Activated naive CD4-positive, alpha-beta T cell treated with anti-CD3 and anti-CD28 coated beads for 36 hours (primary cell): ENCODE data around the gene ABCC11. TPM values are rescaled to one million over a fixed set of nuclear protein-coding genes. Genes with fewer than 3 reads are reported as not detected.

Experiments used
- CTCF ChIA-PET: fragments of 350-600 bp; sonication (Branson Sonifier 250); formaldehyde crosslinking; loops from one replicate; lab custom pipeline; 2021; ENCODE audit warnings: antibody characterized with exemption; lab: Charles Lee
- DNase-seq: peaks from one replicate; pipeline ENCODE4 v3.0.0-alpha.2; 2020
- H3K27ac Mint-ChIP-seq: one replicate; pipeline ENCODE4 v1.8.0; 2021; ENCODE audit warnings: mild to moderate bottlenecking, mixed read lengths
- H3K27me3 Mint-ChIP-seq: one replicate; pipeline ENCODE4 v1.8.0; 2021; ENCODE audit warnings: low read depth, mixed read lengths
- H3K36me3 Mint-ChIP-seq: one replicate; pipeline ENCODE4 v1.8.0; 2021; ENCODE audit warnings: low read depth, mixed read lengths
- H3K4me1 Mint-ChIP-seq: one replicate; pipeline ENCODE4 v1.8.0; 2021; ENCODE audit warnings: low read depth, mixed read lengths
- H3K4me3 Mint-ChIP-seq: one replicate; pipeline ENCODE4 v1.8.0; 2021; ENCODE audit warnings: mild to moderate bottlenecking, moderate library complexity, mixed read lengths
- H3K9me3 Mint-ChIP-seq: one replicate; pipeline ENCODE4 v1.8.0; 2021; ENCODE audit warnings: mixed read lengths
- intact Hi-C: fragments of 100-400 bp; cut with micrococcal nuclease; formaldehyde crosslinking; loops from one replicate; pipeline ENCODE4 v1.15.1; 2023
- total RNA-seq, 2 experiments: library from RNA; stranded (reverse); gene quantifications; one replicate each; pipeline ENCODE4 v1.2.3, GENCODE V29; 2021

The ABCC11 gene
- total RNA-seq, 2 experiments from 2014 or later = 0.15 to 0.24 TPM

GRCh38 chr16:48218473-48218872, 28.9 kb downstream of the ABCC11 start:
- no peaks in the 10 kb centered on the region for H3K36me3 Mint-ChIP-seq
- CTCF ChIA-PET = interaction anchor here (0.6 kb wide), 1 partner anchor 226 kb away, joined by 3 read pairs; no protein-coding TSS in a partner anchor
- no peak for DNase-seq
- peaks cover 3% of the 10 kb centered on the region for H3K9me3 Mint-ChIP-seq
- no peak overlapping the region for H3K27ac Mint-ChIP-seq
- no peak overlapping the region for H3K4me3 Mint-ChIP-seq
- intact Hi-C loops = no loop called here
- H3K27me3 Mint-ChIP-seq = no peaks in the 10 kb centered on the region
- H3K4me1 Mint-ChIP-seq = no peaks in the 10 kb centered on the region

GRCh38 chr16:48217708-48218107, 29.6 kb downstream of the ABCC11 start:
- DNase-seq = no peak
- H3K9me3 Mint-ChIP-seq = peaks cover 3% of the 10 kb centered on the region
- CTCF ChIA-PET = interaction anchor here (0.6 kb wide), 1 partner anchor 227 kb away, joined by 3 read pairs; no protein-coding TSS in a partner anchor
- H3K27ac Mint-ChIP-seq = no peak overlapping the region
- H3K27me3 Mint-ChIP-seq = no peaks in the 10 kb centered on the region
- no peaks in the 10 kb centered on the region for H3K4me1 Mint-ChIP-seq
- intact Hi-C loops = no loop called here
- H3K36me3 Mint-ChIP-seq = no peaks in the 10 kb centered on the region
- H3K4me3 Mint-ChIP-seq = no peak overlapping the region

- CTCF ChIA-PET = no interaction called here
- Mint-ChIP-seq H3K27me3 (no peaks in the 10 kb centered on the region), H3K9me3 (peaks cover 3% of the 10 kb centered on the region), H3K27ac (no peak overlapping the region), H3K36me3 (no peaks in the 10 kb centered on the region), H3K4me3 (no peak overlapping the region), H3K4me1 (no peaks in the 10 kb centered on the region)
- intact Hi-C loops = no loop called here
- no peak for DNase-seq
Observed at GRCh38 chr16:48215738-48216137, 31.6 kb downstream of the ABCC11 start.

- DNase-seq = no peak
- no peak overlapping the region for H3K27ac Mint-ChIP-seq
- H3K27me3 Mint-ChIP-seq = peaks cover 2% of the 10 kb centered on the region
- CTCF ChIA-PET = no interaction called here
- H3K4me3 Mint-ChIP-seq = no peak overlapping the region
- H3K9me3 Mint-ChIP-seq = no peaks in the 10 kb centered on the region
- H3K4me1 Mint-ChIP-seq = no peaks in the 10 kb centered on the region
- no peaks in the 10 kb centered on the region for H3K36me3 Mint-ChIP-seq
- intact Hi-C loops = no loop called here
Observed at GRCh38 chr16:48212033-48212432, 35.3 kb downstream of the ABCC11 start.

GRCh38 chr16:48210747-48211146, 36.6 kb downstream of the ABCC11 start:
- Mint-ChIP-seq H3K9me3 (no peaks in the 10 kb centered on the region), H3K27me3 (peaks cover 6% of the 10 kb centered on the region), H3K4me3 (no peak overlapping the region), H3K4me1 (no peaks in the 10 kb centered on the region), H3K36me3 (no peaks in the 10 kb centered on the region), H3K27ac (no peak overlapping the region)
- DNase-seq = no peak
- intact Hi-C loops = no loop called here
- CTCF ChIA-PET = no interaction called here

- H3K27ac Mint-ChIP-seq = no peak overlapping the region
- H3K27me3 Mint-ChIP-seq = peaks cover 6% of the 10 kb centered on the region
- no peaks in the 10 kb centered on the region for H3K9me3 Mint-ChIP-seq
- intact Hi-C loops = no loop called here
- H3K4me3 Mint-ChIP-seq = no peak overlapping the region
- CTCF ChIA-PET = interaction anchor here (1.1 kb wide), 1 partner anchor 66 kb away, joined by 3 read pairs; no protein-coding TSS in a partner anchor
- H3K36me3 Mint-ChIP-seq = no peaks in the 10 kb centered on the region
- no peaks in the 10 kb centered on the region for H3K4me1 Mint-ChIP-seq
- DNase-seq = no peak
Observed at GRCh38 chr16:48206594-48207242, 40.6 kb downstream of the ABCC11 start.

GRCh38 chr16:48204825-48205151, 42.6 kb downstream of the ABCC11 start:
- peaks cover 6% of the 10 kb centered on the region for H3K27me3 Mint-ChIP-seq
- no peaks in the 10 kb centered on the region for H3K4me1 Mint-ChIP-seq
- no peak overlapping the region for H3K27ac Mint-ChIP-seq
- no peak for DNase-seq
- H3K9me3 Mint-ChIP-seq = no peaks in the 10 kb centered on the region
- CTCF ChIA-PET = no interaction called here
- no peaks in the 10 kb centered on the region for H3K36me3 Mint-ChIP-seq
- intact Hi-C loops = no loop called here
- no peak overlapping the region for H3K4me3 Mint-ChIP-seq

GRCh38 chr16:48203974-48204824, 43.1 kb downstream of the ABCC11 start:
- CTCF ChIA-PET = no interaction called here
- Mint-ChIP-seq H3K36me3 (no peaks in the 10 kb centered on the region), H3K4me3 (no peak overlapping the region), H3K27ac (no peak overlapping the region), H3K9me3 (no peaks in the 10 kb centered on the region), H3K27me3 (peaks cover 6% of the 10 kb centered on the region), H3K4me1 (no peaks in the 10 kb centered on the region)
- no peak for DNase-seq
- intact Hi-C loops = no loop called here

- H3K27me3 Mint-ChIP-seq = peaks cover 4% of the 10 kb centered on the region
- H3K9me3 Mint-ChIP-seq = no peaks in the 10 kb centered on the region
- no peak overlapping the region for H3K27ac Mint-ChIP-seq
- no peaks in the 10 kb centered on the region for H3K36me3 Mint-ChIP-seq
- CTCF ChIA-PET = no interaction called here
- DNase-seq = no peak
- intact Hi-C loops = no loop called here
- H3K4me3 Mint-ChIP-seq = no peak overlapping the region
- no peaks in the 10 kb centered on the region for H3K4me1 Mint-ChIP-seq
Observed at GRCh38 chr16:48201515-48202201, 45.7 kb downstream of the ABCC11 start.

- Mint-ChIP-seq H3K4me1 (no peaks in the 10 kb centered on the region), H3K27ac (no peak overlapping the region), H3K4me3 (no peak overlapping the region), H3K9me3 (no peaks in the 10 kb centered on the region), H3K27me3 (no peaks in the 10 kb centered on the region), H3K36me3 (no peaks in the 10 kb centered on the region)
- CTCF ChIA-PET = no interaction called here
- intact Hi-C loops = no loop called here
- DNase-seq = no peak
Observed at GRCh38 chr16:48197294-48197693, 50.0 kb downstream of the ABCC11 start.

GRCh38 chr16:48194828-48195556, 52.3 kb downstream of the ABCC11 start:
- H3K27ac Mint-ChIP-seq = no peak overlapping the region
- H3K4me3 Mint-ChIP-seq = no peak overlapping the region
- no peaks in the 10 kb centered on the region for H3K4me1 Mint-ChIP-seq
- DNase-seq = no peak
- intact Hi-C loops = no loop called here
- CTCF ChIA-PET = no interaction called here
- no peaks in the 10 kb centered on the region for H3K27me3 Mint-ChIP-seq
- H3K9me3 Mint-ChIP-seq = no peaks in the 10 kb centered on the region
- H3K36me3 Mint-ChIP-seq = no peaks in the 10 kb centered on the region

GRCh38 chr16:48193846-48194245, 53.5 kb downstream of the ABCC11 start:
- Mint-ChIP-seq H3K4me3 (no peak overlapping the region), H3K4me1 (no peaks in the 10 kb centered on the region), H3K27me3 (no peaks in the 10 kb centered on the region), H3K27ac (no peak overlapping the region), H3K9me3 (no peaks in the 10 kb centered on the region), H3K36me3 (no peaks in the 10 kb centered on the region)
- DNase-seq = no peak
- intact Hi-C loops = no loop called here
- CTCF ChIA-PET = no interaction called here
